Chondrocyte (in vitro differentiated cells): ENCODE measurements around the gene TRIM29. TPM values are rescaled to one million over a fixed set of nuclear protein-coding genes. Genes with fewer than 3 reads are reported as not detected.

ENCODE experiments used
- DNase-seq: peaks from one replicate; pipeline ENCODE4 v3.0.0; 2021; ENCODE audit warnings: mixed read lengths, low spot score
- H3K27ac Mint-ChIP-seq: one replicate; pipeline ENCODE4 v1.8.0; 2021; ENCODE audit warnings: mild to moderate bottlenecking, moderate library complexity, mixed read lengths; ENCODE audit not compliant: unreplicated experiment
- H3K27me3 Mint-ChIP-seq: 2 replicates; pipeline ENCODE4 v1.8.0; 2021; ENCODE audit warnings: low read depth, mixed read lengths
- H3K36me3 Mint-ChIP-seq: 2 replicates; pipeline ENCODE4 v1.8.0; 2021; ENCODE audit warnings: low read depth, mixed read lengths
- H3K4me1 Mint-ChIP-seq: 2 replicates; pipeline ENCODE4 v1.8.0; 2021; ENCODE audit warnings: low read depth, mild to moderate bottlenecking, mixed read lengths
- H3K4me3 Mint-ChIP-seq: one replicate; pipeline ENCODE4 v1.8.0; 2021; ENCODE audit warnings: mild to moderate bottlenecking, moderate library complexity, mixed read lengths; ENCODE audit not compliant: unreplicated experiment
- H3K9me3 Mint-ChIP-seq: 2 replicates; pipeline ENCODE4 v1.8.0; 2021; ENCODE audit warnings: low read depth, mixed read lengths
- total RNA-seq: library from RNA; stranded (reverse); gene quantifications from 3 replicates; pipeline ENCODE4 v1.2.1, GENCODE V29; 2021
- TF ChIP-seq, protein P1 (sequence below): fragments of 200-600 bp; sonication (generic); IDR thresholded peaks from 2 replicates; pipeline ENCODE4 v1.5.0; 2021; ENCODE audit warnings: antibody characterized with exemption, mild to moderate bottlenecking, moderate library complexity

Gene TRIM29
- total RNA-seq, 1 donor from 2014 or later: not detected

DNA sequence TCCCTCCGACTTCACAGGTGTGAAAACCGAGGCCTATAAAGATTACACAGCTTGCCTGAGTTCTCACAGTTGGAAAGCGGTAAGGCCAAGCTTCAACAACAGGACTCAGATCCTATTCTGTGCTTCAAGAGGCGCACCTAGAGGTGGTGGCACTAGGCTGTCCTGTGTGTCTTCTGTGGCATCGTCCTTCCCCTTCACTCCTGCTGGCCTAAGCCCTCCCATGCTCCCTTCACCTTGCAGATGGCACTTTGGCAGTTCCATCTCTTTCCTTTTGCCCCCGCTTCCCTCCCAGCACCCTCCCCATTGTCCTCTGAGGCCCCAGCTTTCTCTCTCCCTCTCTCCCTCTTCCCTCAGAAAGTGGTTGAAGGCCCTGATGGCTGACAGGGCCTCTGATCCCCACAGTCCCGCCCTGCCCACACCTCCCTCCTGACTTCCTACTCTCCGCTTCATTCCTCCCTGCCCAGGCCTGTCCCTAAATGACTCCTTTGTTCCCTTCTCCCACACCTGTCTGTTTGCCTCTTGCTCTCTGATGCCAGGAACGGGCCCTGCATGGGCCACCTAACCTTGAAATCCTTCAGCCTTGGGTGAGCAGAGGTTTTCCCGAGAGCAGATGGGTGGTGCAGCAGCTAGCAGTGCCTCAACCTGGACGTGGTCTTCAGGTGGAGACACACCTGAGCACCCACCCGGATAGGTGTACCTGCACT lies 5.8 kb downstream of the TRIM29 start:
- no peak overlapping the region for H3K27ac Mint-ChIP-seq
- no peaks in the 10 kb centered on the region for H3K4me1 Mint-ChIP-seq
- DNase-seq: peak; percentile 68
- TF ChIP-seq, protein P1, sequence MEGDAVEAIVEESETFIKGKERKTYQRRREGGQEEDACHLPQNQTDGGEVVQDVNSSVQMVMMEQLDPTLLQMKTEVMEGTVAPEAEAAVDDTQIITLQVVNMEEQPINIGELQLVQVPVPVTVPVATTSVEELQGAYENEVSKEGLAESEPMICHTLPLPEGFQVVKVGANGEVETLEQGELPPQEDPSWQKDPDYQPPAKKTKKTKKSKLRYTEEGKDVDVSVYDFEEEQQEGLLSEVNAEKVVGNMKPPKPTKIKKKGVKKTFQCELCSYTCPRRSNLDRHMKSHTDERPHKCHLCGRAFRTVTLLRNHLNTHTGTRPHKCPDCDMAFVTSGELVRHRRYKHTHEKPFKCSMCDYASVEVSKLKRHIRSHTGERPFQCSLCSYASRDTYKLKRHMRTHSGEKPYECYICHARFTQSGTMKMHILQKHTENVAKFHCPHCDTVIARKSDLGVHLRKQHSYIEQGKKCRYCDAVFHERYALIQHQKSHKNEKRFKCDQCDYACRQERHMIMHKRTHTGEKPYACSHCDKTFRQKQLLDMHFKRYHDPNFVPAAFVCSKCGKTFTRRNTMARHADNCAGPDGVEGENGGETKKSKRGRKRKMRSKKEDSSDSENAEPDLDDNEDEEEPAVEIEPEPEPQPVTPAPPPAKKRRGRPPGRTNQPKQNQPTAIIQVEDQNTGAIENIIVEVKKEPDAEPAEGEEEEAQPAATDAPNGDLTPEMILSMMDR: no peak
- no peak overlapping the region for H3K4me3 Mint-ChIP-seq
- no peaks in the 10 kb centered on the region for H3K9me3 Mint-ChIP-seq
- H3K27me3 Mint-ChIP-seq: peaks cover 47% of the 10 kb centered on the region
- H3K36me3 Mint-ChIP-seq: no peaks in the 10 kb centered on the region

DNA sequence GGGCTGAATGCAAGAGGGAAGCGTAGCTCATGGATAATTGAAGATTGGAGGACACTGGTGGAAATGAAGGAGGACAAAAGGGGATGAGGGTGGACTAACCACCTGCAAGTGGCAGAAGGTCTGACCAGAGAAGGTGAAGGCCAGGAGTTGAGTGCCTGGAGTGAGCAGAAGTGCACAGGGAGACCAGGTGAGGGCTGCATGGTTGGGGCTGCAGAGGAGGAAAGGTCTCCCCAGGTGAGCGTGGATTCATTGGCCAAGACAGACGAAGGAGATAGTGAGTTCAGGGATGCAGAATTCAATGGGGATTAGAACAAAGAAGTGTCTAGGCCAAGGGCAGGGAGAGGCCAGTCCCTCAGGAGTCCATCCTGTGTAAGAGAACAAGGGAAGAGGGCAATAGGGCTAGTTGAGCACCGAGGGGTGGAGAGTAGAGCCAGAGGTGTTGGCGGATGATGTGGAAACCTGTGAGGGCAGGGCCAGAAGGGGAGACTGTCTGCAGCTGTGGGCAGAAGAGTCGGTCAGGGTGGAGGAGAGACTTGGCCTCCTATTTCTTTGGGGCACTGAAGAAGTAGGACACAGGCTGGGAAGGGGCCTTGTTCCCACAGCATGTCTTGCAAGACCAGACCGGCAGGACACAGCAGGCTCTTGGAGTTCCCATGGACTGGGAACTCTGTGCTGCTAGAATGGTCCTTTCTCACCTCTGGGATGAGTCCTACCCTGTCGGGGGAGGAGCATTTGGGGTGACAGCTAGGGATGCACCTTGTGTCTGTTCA lies 6.7 kb downstream of the TRIM29 start:
- DNase-seq: peak; percentile 54
- H3K4me1 Mint-ChIP-seq: no peaks in the 10 kb centered on the region
- H3K9me3 Mint-ChIP-seq: no peaks in the 10 kb centered on the region
- no peaks in the 10 kb centered on the region for H3K36me3 Mint-ChIP-seq
- H3K4me3 Mint-ChIP-seq: no peak overlapping the region
- H3K27me3 Mint-ChIP-seq: peaks cover 51% of the 10 kb centered on the region
- TF ChIP-seq, protein P1: no peak
- no peak overlapping the region for H3K27ac Mint-ChIP-seq

DNA sequence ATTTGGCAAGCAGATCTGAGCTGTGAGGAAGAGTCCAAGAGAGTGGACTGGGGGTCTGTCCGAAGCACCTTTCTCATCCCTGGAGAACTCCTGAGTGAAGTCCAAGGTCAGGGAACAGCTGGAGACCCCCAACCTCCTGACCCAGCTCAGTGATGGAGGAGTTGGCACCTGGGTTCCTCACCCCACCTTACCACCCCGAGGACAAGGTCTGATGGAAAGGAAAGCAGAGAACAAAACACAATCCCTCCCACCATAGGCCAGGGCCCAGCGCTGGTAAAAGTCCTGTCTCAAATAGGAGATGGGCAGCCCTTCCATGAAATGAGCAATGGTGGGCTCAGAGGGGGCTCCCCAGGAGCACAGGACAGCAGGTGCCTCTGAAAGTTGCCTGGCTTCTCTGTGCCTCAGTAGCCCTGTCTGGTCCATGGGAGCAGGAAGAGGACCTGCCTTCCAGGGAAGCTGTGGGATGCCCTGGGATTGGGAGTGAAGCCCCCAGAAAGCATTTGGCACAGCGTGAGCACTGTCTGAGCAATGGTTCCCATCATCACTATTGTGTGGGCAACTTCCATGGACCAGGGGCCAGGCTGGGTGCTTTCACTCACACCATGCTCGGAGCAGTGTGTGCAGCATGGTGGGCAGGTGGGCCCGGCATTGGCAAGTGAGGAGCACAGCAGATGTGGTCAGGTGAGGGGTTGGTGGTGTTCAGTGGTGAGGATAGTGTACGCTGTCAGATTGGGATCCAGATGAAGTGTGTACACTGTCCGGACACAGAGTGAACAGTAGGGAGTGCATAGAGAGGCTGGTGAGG lies 7.5 kb downstream of the TRIM29 start:
- no peaks in the 10 kb centered on the region for H3K4me1 Mint-ChIP-seq
- DNase-seq: peak; percentile 67
- no peak overlapping the region for H3K4me3 Mint-ChIP-seq
- no peaks in the 10 kb centered on the region for H3K9me3 Mint-ChIP-seq
- peaks cover 47% of the 10 kb centered on the region for H3K27me3 Mint-ChIP-seq
- no peaks in the 10 kb centered on the region for H3K36me3 Mint-ChIP-seq
- TF ChIP-seq, protein P1: no peak
- no peak overlapping the region for H3K27ac Mint-ChIP-seq

- no peaks in the 10 kb centered on the region for H3K9me3 Mint-ChIP-seq
- H3K27ac Mint-ChIP-seq: no peak overlapping the region
- H3K27me3 Mint-ChIP-seq: peaks cover 42% of the 10 kb centered on the region
- H3K4me3 Mint-ChIP-seq: no peak overlapping the region
- no peaks in the 10 kb centered on the region for H3K4me1 Mint-ChIP-seq
- no peaks in the 10 kb centered on the region for H3K36me3 Mint-ChIP-seq
- peak; percentile 86 for DNase-seq
- TF ChIP-seq, protein P1: no peak
Observed at GRCh38 chr11:120129570-120129969, 8.3 kb downstream of the TRIM29 start.
